OCI-LY7 (cell line): ENCODE data around the gene MYBPC2. TPM values are rescaled to one million over a fixed set of nuclear protein-coding genes. Genes with fewer than 3 reads are reported as not detected.

Experiments
- BruUV-seq: library from RNA; stranded (reverse); fragments of 400-500 nt; replicated peaks from 2 replicates; lab custom pipeline; 2021; lab: Mats Ljungman, UMichigan
- CTCF ChIA-PET: fragments of 300-600 bp; sonication (Branson Sonifier 250); formaldehyde crosslinking; loops from one replicate; lab custom pipeline; 2022; ENCODE audit warnings: antibody characterized with exemption; ENCODE audit not compliant: unreplicated experiment; lab: Charles Lee
- POLR2A ChIA-PET: fragments of 300-600 bp; sonication (Branson Sonifier 250); formaldehyde crosslinking; loops from one replicate; lab custom pipeline; 2022; ENCODE audit warnings: antibody characterized with exemption; lab: Charles Lee
- DNase-seq: peaks from one replicate; pipeline ENCODE4 v3.0.0-alpha.2; 2015; ENCODE audit warnings: low spot score
- H2AFZ ChIP-seq: fragments of 200-600 bp; sonication (generic), shearing (Covaris generic); 2 replicates; pipeline ENCODE4 v1.6.1; 2014; ENCODE audit warnings: mild to moderate bottlenecking, antibody characterized with exemption, low read length, moderate library complexity
- H3K27ac ChIP-seq: fragments of 200-600 bp; sonication (generic); 2 replicates; pipeline ENCODE4 v1.5.1; 2014; ENCODE audit warnings: mixed run types, low read depth, mild to moderate bottlenecking, moderate library complexity, low read length, inconsistent platforms; ENCODE audit not compliant: poor library complexity, severe bottlenecking
- H3K36me3 ChIP-seq: fragments of 200-600 bp; sonication (generic); 2 replicates; pipeline ENCODE4 v1.6.1; 2014; ENCODE audit warnings: mild to moderate bottlenecking, antibody characterized with exemption, low read length, moderate library complexity, mixed read lengths; ENCODE audit not compliant: insufficient read depth
- H3K4me1 ChIP-seq: fragments of 200-600 bp; sonication (generic); 2 replicates; pipeline ENCODE4 v1.5.1; 2014; ENCODE audit warnings: mild to moderate bottlenecking, low read length; ENCODE audit not compliant: insufficient read depth, poor library complexity, severe bottlenecking
- H3K4me2 ChIP-seq: fragments of 200-600 bp; sonication (generic); 2 replicates; pipeline ENCODE4 v1.6.1; 2014; ENCODE audit warnings: mild to moderate bottlenecking, low read length
- H3K4me3 ChIP-seq: fragments of 200-600 bp; sonication (generic); 2 replicates; pipeline ENCODE4 v1.5.1; 2014; ENCODE audit warnings: mild to moderate bottlenecking, low read depth, low read length; ENCODE audit not compliant: poor library complexity, severe bottlenecking
- H3K79me2 ChIP-seq: fragments of 200-600 bp; sonication (generic); 2 replicates; pipeline ENCODE4 v1.6.1; 2016; ENCODE audit warnings: low read depth, mild to moderate bottlenecking, low read length, moderate library complexity, mixed read lengths; ENCODE audit not compliant: insufficient read depth
- H3K9me2 ChIP-seq: fragments of 200-600 bp; sonication (generic); 2 replicates; pipeline ENCODE4 v1.6.1; 2016; ENCODE audit warnings: mild to moderate bottlenecking, low read length, mixed read lengths; ENCODE audit not compliant: insufficient read depth
- H3K9me3 ChIP-seq: fragments of 200-600 bp; sonication (generic); 2 replicates; pipeline ENCODE4 v1.6.1; 2014; ENCODE audit warnings: mild to moderate bottlenecking, mixed run types, low read length, mixed read lengths
- H4K20me1 ChIP-seq: fragments of 200-600 bp; sonication (generic); 2 replicates; pipeline ENCODE4 v1.6.1; 2014; ENCODE audit warnings: mild to moderate bottlenecking, antibody characterized with exemption, low read length, moderate library complexity, mixed read lengths; ENCODE audit not compliant: insufficient read depth
- EZH2phosphoT487 ChIP-seq: fragments of 200-600 bp; sonication (generic); IDR thresholded peaks from 2 replicates; pipeline ENCODE4 v1.6.1; 2018; ENCODE audit warnings: low read depth, borderline replicate concordance, mild to moderate bottlenecking, mixed run types, antibody characterized with exemption, low read length, moderate library complexity, mixed read lengths
- intact Hi-C: fragments of 100-400 bp; cut with micrococcal nuclease; formaldehyde crosslinking; loops from one replicate; pipeline ENCODE4 v1.10.0; 2022; ENCODE audit not compliant: unreplicated experiment
- total RNA-seq, 2 experiments: library from RNA; depleted of rRNA in 1 of 2; stranded (reverse); fragments of >200 nt in 1 of 2; shearing (Covaris generic) in 1 of 2; gene quantifications; 2 replicates each; pipeline ENCODE4 v1.2.3, GENCODE V29; 2014 to 2022
- TF ChIP-seq, protein P1 (sequence below): fragments of 200-600 bp; sonication (generic); conservative IDR thresholded peaks from 2 replicates; pipeline ENCODE4 v1.5.1; 2014; ENCODE audit warnings: mild to moderate bottlenecking, antibody characterized with exemption, low read length, moderate library complexity, mixed read lengths

The MYBPC2 gene
- total RNA-seq, 2 experiments from 2014 or later = 15.4 to 28.2 TPM

DNA sequence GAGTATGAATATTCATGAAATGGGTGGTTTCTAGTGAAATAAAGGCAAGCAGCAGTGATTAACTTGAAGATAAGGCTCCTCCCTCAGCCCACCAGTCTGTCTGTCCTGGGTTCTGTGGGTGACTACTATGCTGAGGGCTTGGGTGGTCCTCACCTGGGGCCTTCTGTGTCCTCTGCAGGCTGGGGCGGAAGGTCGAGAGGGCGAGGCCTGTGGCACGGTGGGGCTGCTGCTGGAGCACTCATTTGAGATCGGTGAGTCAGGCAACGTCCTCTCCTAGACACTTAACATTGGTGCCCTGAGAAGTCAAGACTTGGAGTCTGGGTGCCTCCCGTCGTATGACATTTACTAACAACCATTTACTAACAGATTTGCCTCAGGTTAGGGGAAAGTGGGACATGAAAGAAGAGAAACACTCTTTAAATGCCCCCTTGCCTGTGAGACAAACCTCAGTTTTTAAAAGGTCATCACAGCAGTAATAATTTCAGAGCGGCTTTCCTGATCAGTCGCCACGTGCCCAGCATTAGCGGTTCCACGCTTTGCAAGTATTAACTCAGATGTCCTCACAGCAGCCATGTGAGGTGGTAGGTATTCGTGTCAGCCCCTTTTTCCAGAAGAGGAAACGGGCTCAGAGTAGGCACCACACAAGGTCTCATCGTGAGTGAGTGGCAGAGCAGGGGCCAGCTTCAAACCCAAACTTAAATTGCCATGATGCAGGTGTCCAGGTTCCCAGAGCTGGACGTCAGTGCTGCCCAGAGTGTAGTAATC, 45.2 kb downstream of the MYBPC2 start:
- peak overlapping the region; percentile 98 for H3K4me3 ChIP-seq
- peaks cover 22% of the 10 kb centered on the region for H3K79me2 ChIP-seq
- H4K20me1 ChIP-seq = no peaks in the 10 kb centered on the region
- H3K9me2 ChIP-seq = no peaks in the 10 kb centered on the region
- CTCF ChIA-PET = no interaction called here
- H3K4me2 ChIP-seq = peak overlapping the region; percentile 77
- H2AFZ ChIP-seq = no peak overlapping the region
- TF ChIP-seq, protein P1, sequence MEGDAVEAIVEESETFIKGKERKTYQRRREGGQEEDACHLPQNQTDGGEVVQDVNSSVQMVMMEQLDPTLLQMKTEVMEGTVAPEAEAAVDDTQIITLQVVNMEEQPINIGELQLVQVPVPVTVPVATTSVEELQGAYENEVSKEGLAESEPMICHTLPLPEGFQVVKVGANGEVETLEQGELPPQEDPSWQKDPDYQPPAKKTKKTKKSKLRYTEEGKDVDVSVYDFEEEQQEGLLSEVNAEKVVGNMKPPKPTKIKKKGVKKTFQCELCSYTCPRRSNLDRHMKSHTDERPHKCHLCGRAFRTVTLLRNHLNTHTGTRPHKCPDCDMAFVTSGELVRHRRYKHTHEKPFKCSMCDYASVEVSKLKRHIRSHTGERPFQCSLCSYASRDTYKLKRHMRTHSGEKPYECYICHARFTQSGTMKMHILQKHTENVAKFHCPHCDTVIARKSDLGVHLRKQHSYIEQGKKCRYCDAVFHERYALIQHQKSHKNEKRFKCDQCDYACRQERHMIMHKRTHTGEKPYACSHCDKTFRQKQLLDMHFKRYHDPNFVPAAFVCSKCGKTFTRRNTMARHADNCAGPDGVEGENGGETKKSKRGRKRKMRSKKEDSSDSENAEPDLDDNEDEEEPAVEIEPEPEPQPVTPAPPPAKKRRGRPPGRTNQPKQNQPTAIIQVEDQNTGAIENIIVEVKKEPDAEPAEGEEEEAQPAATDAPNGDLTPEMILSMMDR = no peak
- TF ChIP-seq EZH2phosphoT487 = no peak
- peaks cover 55% of the 10 kb centered on the region for H3K36me3 ChIP-seq
- no peak for DNase-seq
- H3K27ac ChIP-seq = no peak overlapping the region
- BruUV-seq = no TSS peak
- POLR2A ChIA-PET = no interaction called here
- peaks cover 12% of the 10 kb centered on the region for H3K9me3 ChIP-seq
- intact Hi-C loops = no loop called here
- peaks cover 10% of the 10 kb centered on the region for H3K4me1 ChIP-seq

DNA sequence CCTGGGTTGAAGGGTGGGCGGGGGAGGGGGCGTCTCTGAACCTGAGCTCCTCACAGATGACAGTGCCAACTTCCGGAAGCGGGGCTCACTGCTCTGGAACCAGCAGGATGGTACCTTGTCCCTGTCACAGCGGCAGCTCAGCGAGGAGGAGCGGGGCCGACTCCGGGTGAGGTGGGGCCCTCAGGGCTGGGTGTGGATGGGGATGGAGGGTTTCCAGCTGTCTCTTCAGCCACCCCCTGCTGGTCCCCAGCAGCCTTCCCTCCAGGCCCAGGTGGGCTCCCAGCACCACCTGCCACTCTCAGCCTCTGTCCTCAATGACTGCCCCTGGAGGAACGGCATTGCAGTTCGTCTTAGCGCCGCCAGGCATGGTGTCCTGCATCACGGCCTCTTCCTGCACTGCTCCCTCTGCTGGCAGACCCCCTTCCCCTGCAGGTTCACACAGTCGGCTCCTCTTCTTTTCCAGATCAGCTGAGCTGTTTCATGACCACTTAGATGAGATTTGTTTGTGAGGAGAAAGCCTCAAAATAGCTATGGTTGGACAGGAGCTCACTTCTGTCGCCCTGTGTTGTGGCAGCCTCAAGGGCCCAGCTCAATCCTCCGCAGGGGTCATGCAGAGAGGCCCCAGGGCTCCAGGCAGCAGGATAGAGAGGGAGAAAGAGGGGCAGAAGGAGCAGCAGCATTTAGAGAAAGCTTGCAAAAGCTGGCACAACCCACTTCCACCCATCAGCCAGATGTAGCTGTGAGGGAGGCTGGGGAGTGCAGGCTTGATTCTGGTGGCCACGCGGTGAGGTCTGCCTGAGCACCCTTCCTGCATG, 46.4 kb downstream of the MYBPC2 start:
- no peak overlapping the region for H3K27ac ChIP-seq
- H3K79me2 ChIP-seq = peaks cover 22% of the 10 kb centered on the region
- no peaks in the 10 kb centered on the region for H4K20me1 ChIP-seq
- CTCF ChIA-PET = no interaction called here
- no peak overlapping the region for H3K4me2 ChIP-seq
- H3K36me3 ChIP-seq = peaks cover 66% of the 10 kb centered on the region
- intact Hi-C loops = no loop called here
- H2AFZ ChIP-seq = no peak overlapping the region
- TF ChIP-seq EZH2phosphoT487 = no peak
- TF ChIP-seq, protein P1 = peak; percentile 74
- POLR2A ChIA-PET = no interaction called here
- peaks cover 12% of the 10 kb centered on the region for H3K9me3 ChIP-seq
- BruUV-seq = no TSS peak
- DNase-seq = peak; percentile 23
- no peak overlapping the region for H3K4me3 ChIP-seq
- H3K4me1 ChIP-seq = peaks cover 10% of the 10 kb centered on the region
- H3K9me2 ChIP-seq = no peaks in the 10 kb centered on the region
